ENCODE data around the gene TPST1.

The TPST1 gene

GRCh38 chr7:66257481-66257880 lies 52.3 kb downstream of the TPST1 start:
- TF ChIP-seq CTCF (IDR thresholded peaks at IDR 0.05; ENCODE audit: insufficient read depth, missing control alignments) = no peak
- FAIRE-seq = no peak
- DNase-seq (ENCODE audit: insufficient read length, low spot score) = no peak

DNA sequence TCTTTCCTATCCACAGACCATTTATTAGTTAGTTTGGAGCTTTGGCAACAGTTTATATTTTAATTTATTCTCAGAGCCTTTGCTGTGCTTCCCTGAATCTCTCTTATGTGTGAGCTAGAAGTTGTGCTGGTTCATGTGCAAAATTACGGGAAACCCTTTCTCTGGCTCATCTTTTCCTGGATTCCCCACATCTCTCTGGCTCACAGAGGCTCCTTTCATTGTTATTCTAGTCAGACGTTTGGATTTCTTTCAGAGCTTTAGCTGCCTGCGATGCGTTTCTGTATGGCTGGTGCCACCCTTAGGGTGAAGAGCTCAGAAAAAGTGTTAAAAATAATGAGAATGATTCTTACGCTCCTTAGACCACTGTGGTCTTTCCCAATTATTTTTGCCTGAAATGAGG lies 53.3 kb downstream of the TPST1 start:
- no peak for TF ChIP-seq CTCF (IDR thresholded peaks at IDR 0.05; ENCODE audit: insufficient read depth, missing control alignments)
- DNase-seq (ENCODE audit: insufficient read length, low spot score) (no peak), FAIRE-seq (no peak)

GRCh38 chr7:66261941-66262340 lies 56.8 kb downstream of the TPST1 start:
- FAIRE-seq = no peak
- DNase-seq (ENCODE audit: insufficient read length, low spot score) = no peak

DNA sequence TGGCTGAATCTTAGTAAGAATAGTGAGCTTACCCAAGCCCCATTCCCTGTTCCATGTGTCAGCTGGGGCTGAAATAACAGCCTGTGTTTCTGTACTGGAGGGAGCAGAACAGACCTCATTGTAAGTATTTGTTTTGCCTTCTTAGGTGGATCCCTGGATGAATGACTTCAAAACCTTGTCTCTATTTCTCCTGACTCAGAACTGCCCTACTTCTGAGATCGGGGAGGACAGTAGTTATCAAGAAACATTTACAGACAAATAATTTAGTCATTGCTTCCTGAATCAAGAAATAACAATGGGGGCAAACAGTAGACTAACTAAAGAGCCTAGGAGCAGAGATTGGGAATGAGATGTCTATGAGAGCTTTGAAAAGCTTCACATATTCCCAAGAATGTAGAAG lies 58.8 kb downstream of the TPST1 start:
- TF ChIP-seq CTCF (IDR thresholded peaks at IDR 0.05; ENCODE audit: insufficient read depth, missing control alignments) = no peak
- no peak for FAIRE-seq
- no peak for DNase-seq (ENCODE audit: insufficient read length, low spot score)

More at GRCh38 chr7:66261941-66262340, 56.8 kb downstream of the TPST1 start:
- no peak for TF ChIP-seq CTCF (IDR thresholded peaks at IDR 0.05; ENCODE audit: insufficient read depth, missing control alignments)

GRCh38 chr7:66265566-66265965 lies 60.4 kb downstream of the TPST1 start:
- DNase-seq (ENCODE audit: insufficient read length, low spot score) = no peak

GRCh38 chr7:66267249-66267648 lies 62.1 kb downstream of the TPST1 start:
- FAIRE-seq (no peak), DNase-seq (ENCODE audit: insufficient read length, low spot score) (no peak)
- TF ChIP-seq CTCF (IDR thresholded peaks at IDR 0.05; ENCODE audit: insufficient read depth, missing control alignments) = no peak

More at GRCh38 chr7:66265566-66265965, 60.4 kb downstream of the TPST1 start:
- TF ChIP-seq CTCF (IDR thresholded peaks at IDR 0.05; ENCODE audit: insufficient read depth, missing control alignments) = no peak
- no peak for FAIRE-seq

GRCh38 chr7:66269978-66270377 lies 64.8 kb downstream of the TPST1 start:
- no peak for TF ChIP-seq CTCF (IDR thresholded peaks at IDR 0.05; ENCODE audit: insufficient read depth, missing control alignments)
- no peak for FAIRE-seq
- DNase-seq (ENCODE audit: insufficient read length, low spot score) = no peak
